HG02885 (cell line): Measurements from ENCODE around the gene ROCK1.
"Not testable (repeated sequence)": the region's sequence is repeated elsewhere in the genome, so short reads cannot be mapped to it uniquely, and the experiment has no call there.

Experiments used
- ATAC-seq: cut with Tn5 transposase; IDR thresholded peaks from one replicate; pipeline ENCODE4 v1.9.1; 2021; ENCODE audit warnings: mild to moderate bottlenecking; ENCODE audit not compliant: unreplicated experiment, poor library complexity

ROCK1 gene

GRCh38 chr18:21056545-21056944 is 55.1 kb downstream of the ROCK1 start:
- no peak for ATAC-seq

GRCh38 chr18:21054252-21054821 is 57.3 kb downstream of the ROCK1 start:
- no peak for ATAC-seq

GRCh38 chr18:21053127-21053526 is 58.5 kb downstream of the ROCK1 start:
- ATAC-seq, result no peak

- ATAC-seq, result no peak
Measured at GRCh38 chr18:21052385-21052784, 59.2 kb downstream of the ROCK1 start.

- ATAC-seq, result no peak
Measured at GRCh38 chr18:21051620-21052019, 60.0 kb downstream of the ROCK1 start.

- no peak for ATAC-seq
Measured at GRCh38 chr18:21049306-21049705, 62.3 kb downstream of the ROCK1 start.

- no peak for ATAC-seq
Measured at GRCh38 chr18:21047126-21047525, 64.5 kb downstream of the ROCK1 start.

- no peak for ATAC-seq
Measured at GRCh38 chr18:21040466-21040865, 71.1 kb downstream of the ROCK1 start.

- ATAC-seq, result no peak
Measured at GRCh38 chr18:21038201-21038600, 73.4 kb downstream of the ROCK1 start.

- no peak for ATAC-seq
Measured at GRCh38 chr18:21031845-21032244, 79.8 kb downstream of the ROCK1 start.

GRCh38 chr18:21018257-21018656 is 93.4 kb downstream of the ROCK1 start:
- not testable (repeated sequence) for ATAC-seq

GRCh38 chr18:21012308-21012707 is 99.3 kb downstream of the ROCK1 start:
- no peak for ATAC-seq

GRCh38 chr18:21004726-21005125 is 106.9 kb downstream of the ROCK1 start:
- no peak for ATAC-seq

- no peak for ATAC-seq
Measured at GRCh38 chr18:21000667-21001066, 110.9 kb downstream of the ROCK1 start.

GRCh38 chr18:20997371-20997770 is 114.2 kb downstream of the ROCK1 start:
- ATAC-seq, result no peak

- ATAC-seq, result no peak
Measured at GRCh38 chr18:20996418-20996817, 115.2 kb downstream of the ROCK1 start.

- no peak for ATAC-seq
Measured at GRCh38 chr18:20988726-20989125, 122.9 kb downstream of the ROCK1 start.

- no peak for ATAC-seq
Measured at GRCh38 chr18:20975077-20975476, 136.5 kb downstream of the ROCK1 start.

GRCh38 chr18:20971886-20972267 is 139.7 kb downstream of the ROCK1 start:
- ATAC-seq, result peak; percentile 74

- no peak for ATAC-seq
Measured at GRCh38 chr18:20966795-20967194, 144.8 kb downstream of the ROCK1 start.

GRCh38 chr18:20963027-20963426 is 148.6 kb downstream of the ROCK1 start:
- no peak for ATAC-seq

GRCh38 chr18:20960735-20961134 is 150.9 kb downstream of the ROCK1 start:
- no peak for ATAC-seq

GRCh38 chr18:20950827-20951226 is 160.8 kb downstream of the ROCK1 start:
- ATAC-seq, result peak; percentile 75
